SK-N-SH (cell line): ENCODE measurements around the gene LCN15. TPM values are rescaled to one million over a fixed set of nuclear protein-coding genes. Genes with fewer than 3 reads are reported as not detected.

Source experiments
- CTCF ChIA-PET: fragments of 300-600, 350-600 bp; formaldehyde crosslinking; extraction: SDS; loops from one replicate; lab custom pipeline; 2021; lab: Yijun Ruan, JAX
- POLR2A ChIA-PET: fragments of 350-600 bp; sonication (Branson Sonifier 250); formaldehyde crosslinking; extraction: SDS; loops from one replicate; lab custom pipeline; 2020; ENCODE audit warnings: antibody characterized with exemption, inconsistent platforms; lab: Yijun Ruan, JAX
- DNase-seq: peaks from one replicate; pipeline ENCODE4 v3.0.0; 2012
- H2AFZ ChIP-seq: fragments of 200-600 bp; sonication (generic); 2 replicates; pipeline ENCODE4 v1.8.1; 2016; ENCODE audit warnings: antibody characterized with exemption, mild to moderate bottlenecking, low read depth
- H3F3A ChIP-seq: fragments of 200-600 bp; sonication (generic); replicated peaks from 2 replicates; pipeline ENCODE3; 2016; ENCODE audit warnings: antibody characterized with exemption, mild to moderate bottlenecking; ENCODE audit not compliant: insufficient read depth
- H3K27ac ChIP-seq, 2 experiments: fragments of 200-500 bp in 1 of 2; fragments of 200-600 bp in 1 of 2; sonication (Bioruptor generic) in 1 of 2; sonication (generic), shearing (Covaris generic) in 1 of 2; 2 replicates each; pipeline versions ENCODE4 v1.5.1 to v1.6.1; 2014 to 2016; ENCODE audit warnings: low read depth in 2 of 2, inconsistent platforms in 1 of 2, low read length in 1 of 2, mild to moderate bottlenecking in 1 of 2, mixed read lengths in 1 of 2
- H3K27me3 ChIP-seq: fragments of 200-600 bp; sonication (generic), shearing (Covaris generic); 2 replicates; pipeline ENCODE4 v1.6.1; 2016; ENCODE audit warnings: mixed run types; ENCODE audit not compliant: insufficient read depth
- H3K36me3 ChIP-seq, 2 experiments: fragments of 200-500 bp in 1 of 2; fragments of 200-600 bp in 1 of 2; sonication (Bioruptor generic) in 1 of 2; sonication (generic) in 1 of 2; replicated peaks in 1 of 2; 2 replicates each; pipeline versions ENCODE3 to v1.5.1; 2014 to 2016; ENCODE audit warnings: low read length in 1 of 2, mild to moderate bottlenecking in 1 of 2; ENCODE audit not compliant: insufficient read depth in 2 of 2, control insufficient read depth in 1 of 2
- H3K4me1 ChIP-seq, 2 experiments: fragments of 200-500 bp in 1 of 2; fragments of 200-600 bp in 1 of 2; sonication (Bioruptor generic) in 1 of 2; sonication (generic), shearing (Covaris generic) in 1 of 2; 2 replicates each; pipeline versions ENCODE4 v1.5.1 to v1.6.1; 2014 to 2016; ENCODE audit warnings: low read depth in 1 of 2, low read length in 1 of 2, mixed run types in 1 of 2; ENCODE audit not compliant: insufficient read depth in 2 of 2, control insufficient read depth in 1 of 2
- H3K4me2 ChIP-seq: fragments of 200-600 bp; sonication (generic), shearing (Covaris generic); 2 replicates; pipeline ENCODE4 v1.6.1; 2017; ENCODE audit warnings: mixed run types
- H3K4me3 ChIP-seq, 2 experiments: fragments of 200-500 bp in 1 of 2; fragments of 200-600 bp in 1 of 2; sonication (Bioruptor generic) in 1 of 2; sonication (generic), shearing (Covaris generic) in 1 of 2; 2 replicates each; pipeline versions ENCODE4 v1.5.1 to v1.8.1; 2014 to 2016; ENCODE audit warnings: low read depth in 2 of 2, inconsistent platforms in 1 of 2, low read length in 1 of 2, mild to moderate bottlenecking in 1 of 2, mixed read lengths in 1 of 2, moderate library complexity in 1 of 2
- H3K79me2 ChIP-seq: fragments of 200-600 bp; sonication (generic); 2 replicates; pipeline ENCODE4 v1.8.1; 2017; ENCODE audit warnings: mild to moderate bottlenecking; ENCODE audit not compliant: insufficient read depth
- H3K9ac ChIP-seq: fragments of 200-600 bp; sonication (generic); 2 replicates; pipeline ENCODE4 v1.6.1; 2017; ENCODE audit warnings: mixed run types
- H3K9me2 ChIP-seq: fragments of 200-600 bp; sonication (generic); 2 replicates; pipeline ENCODE4 v1.6.1; 2017; ENCODE audit warnings: mixed run types
- H3K9me3 ChIP-seq: fragments of 200-600 bp; sonication (generic); 2 replicates; pipeline ENCODE4 v1.6.1; 2017; ENCODE audit warnings: mixed run types, mild to moderate bottlenecking, moderate library complexity
- H4K20me1 ChIP-seq: fragments of 200-600 bp; sonication (generic); 2 replicates; pipeline ENCODE4 v1.6.1; 2017; ENCODE audit warnings: mild to moderate bottlenecking, mixed run types; ENCODE audit not compliant: insufficient read depth
- CTCF ChIP-seq: fragments of 200-600 bp; sonication (generic); IDR thresholded peaks from 2 replicates; pipeline ENCODE4 v1.6.1; 2017; ENCODE audit warnings: antibody characterized with exemption, mild to moderate bottlenecking, moderate library complexity
- EP300 ChIP-seq, 2 experiments: IDR thresholded peaks; 2 replicates each; pipeline versions ENCODE4 v1.4.0 to v1.6.1; 2012; ENCODE audit warnings: borderline replicate concordance in 1 of 2, low read depth in 1 of 2, low read length in 1 of 2
- EZH2phosphoT487 ChIP-seq: fragments of 200-600 bp; sonication (generic); IDR thresholded peaks from 2 replicates; pipeline ENCODE4 v1.6.1; 2017; ENCODE audit warnings: low read depth, mixed run types, mild to moderate bottlenecking, antibody characterized with exemption, moderate library complexity, borderline replicate concordance
- FOXJ3 ChIP-seq: sonication (generic); formaldehyde crosslinking; IDR thresholded peaks from 2 replicates; pipeline ENCODE4 v1.5.1; 2020; ENCODE audit warnings: mild to moderate bottlenecking, missing genetic modification reagents
- IRF3 ChIP-seq: fragments of 150-350 bp; IDR thresholded peaks from 2 replicates; pipeline ENCODE4 v1.6.1; 2016; ENCODE audit warnings: mild to moderate bottlenecking, low read depth, low read length
- MAX ChIP-seq: IDR thresholded peaks from 2 replicates; pipeline ENCODE4 v1.4.0; 2012; ENCODE audit warnings: low read depth
- MEF2A ChIP-seq: IDR thresholded peaks from 2 replicates; pipeline ENCODE4 v1.4.0; 2012; ENCODE audit warnings: low read depth, borderline replicate concordance
- MXI1 ChIP-seq: IDR thresholded peaks from 2 replicates; pipeline ENCODE4 v1.6.1; 2012; ENCODE audit warnings: mild to moderate bottlenecking, low read depth, low read length, improper control_type of control experiment
- NRF1 ChIP-seq: IDR thresholded peaks from 2 replicates; pipeline ENCODE4 v1.6.1; 2012; ENCODE audit warnings: low read depth, mild to moderate bottlenecking, low read length
- POLR2AphosphoS5 ChIP-seq: IDR thresholded peaks from 2 replicates; pipeline ENCODE4 v1.6.1; 2012; ENCODE audit warnings: low read depth, low read length
- RAD21 ChIP-seq: IDR thresholded peaks from 2 replicates; pipeline ENCODE4 v1.6.1; 2012; ENCODE audit warnings: mild to moderate bottlenecking, low read length
- RXRA ChIP-seq: IDR thresholded peaks from 2 replicates; pipeline ENCODE4 v1.4.0; 2012; ENCODE audit warnings: low read depth, mild to moderate bottlenecking, borderline replicate concordance
- SMC3 ChIP-seq: IDR thresholded peaks from 2 replicates; pipeline ENCODE4 v1.6.1; 2012; ENCODE audit warnings: low read depth, low read length, improper control_type of control experiment
- TAF1 ChIP-seq: IDR thresholded peaks from 2 replicates; pipeline ENCODE4 v1.6.1; 2012; ENCODE audit warnings: low read depth, mild to moderate bottlenecking, low read length, moderate library complexity, borderline replicate concordance
- TEAD4 ChIP-seq: IDR thresholded peaks from 2 replicates; pipeline ENCODE4 v1.4.0; 2012; ENCODE audit warnings: mild to moderate bottlenecking, borderline replicate concordance; ENCODE audit not compliant: insufficient read depth
- USF2 ChIP-seq: fragments of 150-350 bp; IDR thresholded peaks from 2 replicates; pipeline ENCODE4 v1.6.1; 2017; ENCODE audit warnings: antibody characterized with exemption, low read length, low read depth, borderline replicate concordance
- YY1 ChIP-seq: IDR thresholded peaks from 2 replicates; pipeline ENCODE4 v1.4.0; 2012; ENCODE audit warnings: low read depth, mild to moderate bottlenecking
- ZBTB33 ChIP-seq: IDR thresholded peaks from 2 replicates; pipeline ENCODE4 v1.4.0; 2012; ENCODE audit warnings: low read depth, borderline replicate concordance
- WGBS: methylation state at CpG from one replicate; pipeline ENCODE4 v1.1.6; 2017; ENCODE audit warnings: low lambda C conversion rate; 5-methylcytosine and 5-hydroxymethylcytosine counted together
- polyA plus RNA-seq, 3 experiments: library from polyadenylated mRNA; depleted of rRNA; stranded (reverse); fragments of >200 nt; gene quantifications; 2 replicates each; pipeline ENCODE4 v1.2.3, GENCODE V29; 2012

The LCN15 gene
- polyA plus RNA-seq, 1 of the 3 experiments (the other 2 are of a cell fraction), result 0.08 TPM

GRCh38 chr9:136739509-136739908, 24.8 kb downstream of the LCN15 start:
- Histone ChIP-seq H3F3A (no peaks in the 10 kb centered on the region), H2AFZ (no peak overlapping the region), H3K9me2 (no peaks in the 10 kb centered on the region), H3K36me3 (no peaks in the 10 kb centered on the region), H3K79me2 (no peaks in the 10 kb centered on the region), H3K9ac (no peak overlapping the region), H3K9me3 (no peaks in the 10 kb centered on the region), H3K27me3 (no peaks in the 10 kb centered on the region), H3K4me1 (peaks cover 0 to 5% of the 10 kb centered on the region in 2 experiments; a peak in 1 of 4 replicates), H3K4me3 (no peak overlapping the region), H4K20me1 (no peaks in the 10 kb centered on the region), H3K4me2 (no peak overlapping the region), H3K27ac (no peak overlapping the region)
- CTCF ChIA-PET, result no interaction called here
- POLR2A ChIA-PET, result no interaction called here
- TF ChIP-seq NRF1, result no peak
- TF ChIP-seq MXI1, result no peak
- no peak for TF ChIP-seq MAX
- TF ChIP-seq USF2, result no peak
- TF ChIP-seq POLR2AphosphoS5, result no peak
- no peak for TF ChIP-seq YY1
- no peak for TF ChIP-seq CTCF
- TF ChIP-seq TEAD4, result no peak
- no peak for TF ChIP-seq ZBTB33
- TF ChIP-seq RXRA, result no peak
- TF ChIP-seq TAF1, result no peak
- TF ChIP-seq EZH2phosphoT487, result no peak
- TF ChIP-seq FOXJ3 (CRISPR knock-in tag), result no peak
- no peak for TF ChIP-seq IRF3
- no peak for TF ChIP-seq EP300 (IDR thresholded peaks at IDR 0.05; ENCODE audit: borderline replicate concordance in 1 of 2, low read depth in 1 of 2, low read length in 1 of 2)
- TF ChIP-seq MEF2A, result no peak
- TF ChIP-seq SMC3, result no peak
- no peak for TF ChIP-seq RAD21
- no peak for DNase-seq
- 71% methylated on average over 20 of the region's 23 CpGs for WGBS
